HPDE6-E6E7 (cell line): ENCODE results near the gene SPTBN1.

Source experiments
- DNase-seq: peaks from one replicate; pipeline ENCODE4 v3.0.0; 2011; ENCODE audit warnings: missing footprints; ENCODE audit errors: extremely low spot score

SPTBN1 gene

GRCh38 chr2:54632733-54633692, 176.9 kb downstream of the SPTBN1 start:
- DNase-seq = no peak

GRCh38 chr2:54634021-54634420, 177.9 kb downstream of the SPTBN1 start:
- DNase-seq = no peak

- DNase-seq = peak; percentile 9
These were observed 178.7 kb downstream of the SPTBN1 start for GRCh38 chr2:54634564-54635511.

- no peak for DNase-seq
These were observed 179.5 kb downstream of the SPTBN1 start for GRCh38 chr2:54635554-54636152.

GRCh38 chr2:54636415-54637139, 180.4 kb downstream of the SPTBN1 start:
- DNase-seq = no peak

- no peak for DNase-seq
These were observed 182.0 kb downstream of the SPTBN1 start for GRCh38 chr2:54638103-54638502.

- no peak for DNase-seq
These were observed 182.7 kb downstream of the SPTBN1 start for GRCh38 chr2:54638774-54639187.

- DNase-seq = no peak
These were observed 183.5 kb downstream of the SPTBN1 start for GRCh38 chr2:54639609-54640008.

- no peak for DNase-seq
These were observed 184.9 kb downstream of the SPTBN1 start for GRCh38 chr2:54640834-54641540.

- no peak for DNase-seq
These were observed 185.9 kb downstream of the SPTBN1 start for GRCh38 chr2:54641988-54642387.

- no peak for DNase-seq
These were observed 186.7 kb downstream of the SPTBN1 start for GRCh38 chr2:54642677-54643430.

GRCh38 chr2:54644236-54644635, 188.1 kb downstream of the SPTBN1 start:
- DNase-seq = no peak

GRCh38 chr2:54646170-54646927, 190.2 kb downstream of the SPTBN1 start:
- no peak for DNase-seq

- no peak for DNase-seq
These were observed 192.1 kb downstream of the SPTBN1 start for GRCh38 chr2:54648256-54648655.

GRCh38 chr2:54649191-54649590, 193.1 kb downstream of the SPTBN1 start:
- DNase-seq = no peak

- no peak for DNase-seq
These were observed 193.5 kb downstream of the SPTBN1 start for GRCh38 chr2:54649633-54650032.

GRCh38 chr2:54650612-54651011, 194.5 kb downstream of the SPTBN1 start:
- no peak for DNase-seq

GRCh38 chr2:54651291-54651690, 195.2 kb downstream of the SPTBN1 start:
- DNase-seq = no peak

GRCh38 chr2:54652540-54652939, 196.4 kb downstream of the SPTBN1 start:
- no peak for DNase-seq
